ENCODE results near the gene DACH2. TPM values are rescaled to one million over a fixed set of nuclear protein-coding genes. Genes with fewer than 3 reads are reported as not detected.

DACH2 gene
- polyA plus RNA-seq, 1 of the 3 experiments (the other 2 are of a cell fraction), result not detected

GRCh38 chrX:86806786-86807185 is 658.5 kb downstream of the DACH2 start:
- no peak overlapping the region for H2AFZ ChIP-seq (ENCODE audit: low read depth)
- H4K20me1 ChIP-seq (ENCODE audit: insufficient read depth), result no peaks in the 10 kb centered on the region
- no peaks in the 10 kb centered on the region for H3F3A ChIP-seq (replicated peaks; ENCODE audit: insufficient read depth)
- no peaks in the 10 kb centered on the region for H3K79me2 ChIP-seq (ENCODE audit: insufficient read depth)
- no peaks in the 10 kb centered on the region for H3K36me3 ChIP-seq (replicated peaks in 1 of 2; ENCODE audit: control insufficient read depth in 1 of 2, insufficient read depth in 2 of 2, low read length in 1 of 2)
- no peak overlapping the region for H3K4me3 ChIP-seq (ENCODE audit: low read depth in 2 of 2, low read length in 1 of 2)
- TF ChIP-seq MXI1 (IDR thresholded peaks at IDR 0.05; ENCODE audit: low read depth, low read length) (no peak), GABPA (IDR thresholded peaks at IDR 0.05; ENCODE audit: low read depth) (no peak), RAD21 (IDR thresholded peaks at IDR 0.05; ENCODE audit: low read length) (peak; percentile 37), PBX3 (IDR thresholded peaks at IDR 0.05) (no peak), MEF2A (IDR thresholded peaks at IDR 0.05; ENCODE audit: borderline replicate concordance, low read depth) (no peak), TEAD4 (IDR thresholded peaks at IDR 0.05; ENCODE audit: borderline replicate concordance, insufficient read depth) (no peak), SIN3A (IDR thresholded peaks at IDR 0.05; ENCODE audit: borderline replicate concordance, low read depth, low read length) (no peak), GATA2 (CRISPR knock-in tag; IDR thresholded peaks at IDR 0.05) (no peak), MAX (IDR thresholded peaks at IDR 0.05; ENCODE audit: low read depth) (no peak), USF2 (IDR thresholded peaks at IDR 0.05; ENCODE audit: borderline replicate concordance, low read depth, low read length) (no peak), CTCF (IDR thresholded peaks at IDR 0.05) (peak; percentile 51), YY1 (IDR thresholded peaks at IDR 0.05; ENCODE audit: low read depth) (no peak), EP300 (IDR thresholded peaks at IDR 0.05; ENCODE audit: borderline replicate concordance in 1 of 2, low read depth in 1 of 2, low read length in 1 of 2) (no peak), RXRA (IDR thresholded peaks at IDR 0.05; ENCODE audit: borderline replicate concordance, low read depth) (no peak), SMC3 (IDR thresholded peaks at IDR 0.05; ENCODE audit: low read depth, low read length) (no peak)
- ChIA-PET CTCF (interaction anchor here (1.0 to 1.7 kb wide), 4 partner anchors 8 to 140 kb away, joined by 3 to 7 read pairs (median 4); no protein-coding TSS in a partner anchor), POLR2A (no interaction called here)
- no peaks in the 10 kb centered on the region for H3K4me1 ChIP-seq (ENCODE audit: control insufficient read depth in 1 of 2, insufficient read depth in 2 of 2, low read depth in 1 of 2, low read length in 1 of 2)
- no peaks in the 10 kb centered on the region for H3K9me2 ChIP-seq
- H3K27me3 ChIP-seq (ENCODE audit: insufficient read depth), result no peaks in the 10 kb centered on the region
- no peak overlapping the region for H3K9ac ChIP-seq
- peak; percentile 12 for DNase-seq
- H3K9me3 ChIP-seq, result no peaks in the 10 kb centered on the region
- H3K4me2 ChIP-seq, result no peak overlapping the region
- 0% methylated on average over 2 of the region's 2 CpGs for WGBS (ENCODE audit: low lambda C conversion rate)
- H3K27ac ChIP-seq (ENCODE audit: low read depth in 2 of 2, low read length in 1 of 2), result no peak overlapping the region
